BE2C (cell line): Measurements from ENCODE around the gene VPS8.

Experiments used
- DNase-seq: peaks from one replicate; pipeline ENCODE4 v3.0.0-alpha.2; 2020
- H3K27me3 ChIP-seq: fragments of 250-450 bp; sonication (Bioruptor Pico); 2 replicates; pipeline ENCODE4 v1.5.1; 2020; ENCODE audit warnings: mild to moderate bottlenecking
- H3K36me3 ChIP-seq: fragments of 250-450 bp; sonication (Bioruptor Pico); 2 replicates; pipeline ENCODE4 v1.5.1; 2020; ENCODE audit warnings: mild to moderate bottlenecking
- H3K4me1 ChIP-seq: fragments of 250-450 bp; sonication (Bioruptor Pico); 2 replicates; pipeline ENCODE4 v1.5.1; 2020
- H3K4me3 ChIP-seq: 2 replicates; pipeline ENCODE4 v1.5.1; 2011; ENCODE audit warnings: low read depth, low read length
- H3K9me3 ChIP-seq: fragments of 250-450 bp; sonication (Bioruptor Pico); 2 replicates; pipeline ENCODE4 v1.5.1; 2020
- CTCF ChIP-seq: IDR thresholded peaks from 2 replicates; pipeline ENCODE4 v1.5.1; 2012; ENCODE audit warnings: mild to moderate bottlenecking, low read depth, low read length

VPS8 gene

GRCh38 chr3:184789314-184789998 is 22.5 kb upstream of the VPS8 start:
- Histone ChIP-seq H3K9me3 (no peaks in the 10 kb centered on the region), H3K4me1 (no peaks in the 10 kb centered on the region), H3K36me3 (no peaks in the 10 kb centered on the region), H3K4me3 (no peak overlapping the region), H3K27me3 (no peaks in the 10 kb centered on the region)
- TF ChIP-seq CTCF: no peak
- DNase-seq: no peak

- no peaks in the 10 kb centered on the region for H3K27me3 ChIP-seq
- no peak overlapping the region for H3K4me3 ChIP-seq
- no peaks in the 10 kb centered on the region for H3K9me3 ChIP-seq
- no peaks in the 10 kb centered on the region for H3K36me3 ChIP-seq
- DNase-seq: no peak
- H3K4me1 ChIP-seq: no peaks in the 10 kb centered on the region; the same call in 1 of the 2 replicates
- TF ChIP-seq CTCF: no peak
Measured at GRCh38 chr3:184791171-184791570, 20.8 kb upstream of the VPS8 start.

- Histone ChIP-seq H3K9me3 (no peaks in the 10 kb centered on the region), H3K4me3 (no peak overlapping the region), H3K4me1 (no peaks in the 10 kb centered on the region; the same call in 1 of the 2 replicates), H3K27me3 (no peaks in the 10 kb centered on the region), H3K36me3 (no peaks in the 10 kb centered on the region)
- TF ChIP-seq CTCF: no peak
- peak; percentile 57 for DNase-seq
Measured at GRCh38 chr3:184795522-184796190, 16.3 kb upstream of the VPS8 start.

GRCh38 chr3:184796551-184796950 is 15.4 kb upstream of the VPS8 start:
- Histone ChIP-seq H3K4me3 (no peak overlapping the region), H3K4me1 (no peaks in the 10 kb centered on the region; the same call in 1 of the 2 replicates), H3K9me3 (no peaks in the 10 kb centered on the region), H3K27me3 (no peaks in the 10 kb centered on the region), H3K36me3 (no peaks in the 10 kb centered on the region)
- TF ChIP-seq CTCF: no peak
- no peak for DNase-seq

- H3K9me3 ChIP-seq: no peaks in the 10 kb centered on the region
- H3K36me3 ChIP-seq: no peaks in the 10 kb centered on the region
- H3K27me3 ChIP-seq: no peaks in the 10 kb centered on the region
- no peak for TF ChIP-seq CTCF
- DNase-seq: no peak
- H3K4me3 ChIP-seq: no peak overlapping the region
- no peaks in the 10 kb centered on the region; the same call in 1 of the 2 replicates for H3K4me1 ChIP-seq
Measured at GRCh38 chr3:184796954-184797353, 15.0 kb upstream of the VPS8 start.

- TF ChIP-seq CTCF: no peak
- no peak for DNase-seq
- no peaks in the 10 kb centered on the region for H3K36me3 ChIP-seq
- no peaks in the 10 kb centered on the region; the same call in 1 of the 2 replicates for H3K4me1 ChIP-seq
- no peaks in the 10 kb centered on the region for H3K9me3 ChIP-seq
- H3K27me3 ChIP-seq: no peaks in the 10 kb centered on the region
- H3K4me3 ChIP-seq: no peak overlapping the region
Measured at GRCh38 chr3:184798120-184798519, 13.8 kb upstream of the VPS8 start.
